CD8-positive, alpha-beta memory T cell (primary cell): Measurements from ENCODE around the gene GIGYF1. TPM values are rescaled to one million over a fixed set of nuclear protein-coding genes. Genes with fewer than 3 reads are reported as not detected.

ENCODE experiments used
- CTCF ChIA-PET: fragments of 350-600 bp; sonication (Branson Sonifier 250); formaldehyde crosslinking; loops from one replicate; lab custom pipeline; 2021; ENCODE audit warnings: antibody characterized with exemption; lab: Charles Lee
- POLR2A ChIA-PET: fragments of 350-600 bp; sonication (Branson Sonifier 250); formaldehyde crosslinking; loops from one replicate; lab custom pipeline; 2021; ENCODE audit warnings: antibody characterized with exemption; lab: Charles Lee
- DNase-seq, 5 donors: peaks; one replicate each; pipeline versions ENCODE4 v3.0.0 to v3.0.0-alpha.2; 2020 to 2022; ENCODE audit warnings: mixed read lengths in 1 of 5
- H3K27ac ChIP-seq: one replicate; pipeline ENCODE4 v1.7.0; 2013; ENCODE audit warnings: low read depth, mild to moderate bottlenecking, low read length, moderate library complexity
- H3K27me3 ChIP-seq: 2 replicates; pipeline ENCODE4 v1.7.0; 2013; ENCODE audit warnings: low read length, mild to moderate bottlenecking; ENCODE audit not compliant: insufficient read depth, poor library complexity, severe bottlenecking
- H3K36me3 ChIP-seq: 2 replicates; pipeline ENCODE4 v1.7.0; 2013; ENCODE audit warnings: mild to moderate bottlenecking, low read length, moderate library complexity; ENCODE audit not compliant: insufficient read depth
- H3K4me1 ChIP-seq: 2 replicates; pipeline ENCODE4 v1.7.0; 2013; ENCODE audit warnings: mild to moderate bottlenecking, low read length, moderate library complexity; ENCODE audit not compliant: insufficient read depth
- H3K4me3 ChIP-seq: 2 replicates; pipeline ENCODE4 v1.7.0; 2013; ENCODE audit warnings: mild to moderate bottlenecking, low read length
- H3K9me3 ChIP-seq: 2 replicates; pipeline ENCODE4 v1.7.0; 2013; ENCODE audit warnings: mild to moderate bottlenecking, low read length
- H3K27ac Mint-ChIP-seq, 8 donors: one replicate each; pipeline ENCODE4 v1.8.0; 2020 to 2021; ENCODE audit warnings: mixed read lengths in 8 of 8, mild to moderate bottlenecking in 6 of 8, inconsistent platforms in 3 of 8, moderate library complexity in 3 of 8
- H3K27me3 Mint-ChIP-seq, 2 donors: one replicate each; pipeline ENCODE4 v1.8.0; 2020 to 2021; ENCODE audit warnings: mixed read lengths in 2 of 2, mild to moderate bottlenecking in 1 of 2, moderate library complexity in 1 of 2
- H3K36me3 Mint-ChIP-seq, 3 donors: one replicate each; pipeline ENCODE4 v1.8.0; 2020 to 2021; ENCODE audit warnings: mixed read lengths in 3 of 3, inconsistent platforms in 1 of 3, mild to moderate bottlenecking in 1 of 3
- H3K4me1 Mint-ChIP-seq, 3 donors: one replicate each; pipeline ENCODE4 v1.8.0; 2020 to 2021; ENCODE audit warnings: mixed read lengths in 3 of 3, inconsistent platforms in 1 of 3, mild to moderate bottlenecking in 1 of 3
- H3K4me3 Mint-ChIP-seq, 7 donors: one replicate each; pipeline ENCODE4 v1.8.0; 2020 to 2021; ENCODE audit warnings: mixed read lengths in 7 of 7, mild to moderate bottlenecking in 6 of 7, moderate library complexity in 4 of 7, inconsistent platforms in 2 of 7
- H3K9me3 Mint-ChIP-seq, 5 donors: one replicate each; pipeline ENCODE4 v1.8.0; 2020 to 2022; ENCODE audit warnings: mixed read lengths in 5 of 5, mild to moderate bottlenecking in 3 of 5, moderate library complexity in 2 of 5, inconsistent platforms in 1 of 5
- polyA plus RNA-seq: library from polyadenylated mRNA; unstranded; fragments of 300-500 nt; fragmentation: Illumina TruSeq; gene quantifications from one replicate; pipeline ENCODE4 v1.2.3, GENCODE V29; 2021
- total RNA-seq, 2 experiments: library from RNA; stranded (reverse); gene quantifications; one replicate each; pipeline ENCODE4 v1.2.3, GENCODE V29; 2021

The GIGYF1 gene
- total and polyA plus RNA-seq, 3 experiments from 2014 or later = 3.2 to 54.7 (median 51.4) TPM

DNA sequence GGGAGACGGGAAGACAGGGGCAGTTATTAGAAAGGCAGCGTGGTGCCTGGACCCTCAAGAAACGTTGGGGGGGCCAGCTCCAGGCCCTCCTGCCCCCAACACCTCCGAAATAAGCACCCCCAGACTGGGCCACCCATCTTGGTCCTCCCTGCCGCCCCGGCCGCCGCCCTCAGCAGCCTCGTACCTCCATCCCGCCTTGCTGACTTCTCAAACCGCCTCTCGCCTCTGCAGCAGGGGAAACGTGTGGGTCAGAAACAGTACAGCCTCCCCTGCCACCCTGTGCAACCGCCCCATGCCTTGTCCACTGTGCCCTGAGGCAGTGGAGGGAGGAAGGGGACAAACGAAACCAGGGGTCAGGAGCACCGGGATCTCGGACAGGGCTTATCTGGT, 7.2 kb downstream of the GIGYF1 start:
- no peak overlapping the region for H3K4me3 Mint-ChIP-seq
- H3K9me3 Mint-ChIP-seq = no peaks in the 10 kb centered on the region
- POLR2A ChIA-PET = no interaction called here
- Histone ChIP-seq H3K9me3 (no peaks in the 10 kb centered on the region), H3K27ac (no peak overlapping the region), H3K27me3 (no peaks in the 10 kb centered on the region), H3K36me3 (peaks cover 11% of the 10 kb centered on the region), H3K4me3 (no peak overlapping the region), H3K4me1 (peaks cover 12% of the 10 kb centered on the region)
- no peak overlapping the region for H3K27ac Mint-ChIP-seq
- H3K4me1 Mint-ChIP-seq = peaks cover 11 to 23% (median 20%) of the 10 kb centered on the region in 3 donors
- CTCF ChIA-PET = interaction anchor here (1.2 kb wide), 1 partner anchor 18 kb away, joined by 3 read pairs; no protein-coding TSS in a partner anchor
- H3K27me3 Mint-ChIP-seq = no peaks in the 10 kb centered on the region
- no peak for DNase-seq
- H3K36me3 Mint-ChIP-seq = peaks cover 0 to 68% (median 2%) of the 10 kb centered on the region in 3 donors

DNA sequence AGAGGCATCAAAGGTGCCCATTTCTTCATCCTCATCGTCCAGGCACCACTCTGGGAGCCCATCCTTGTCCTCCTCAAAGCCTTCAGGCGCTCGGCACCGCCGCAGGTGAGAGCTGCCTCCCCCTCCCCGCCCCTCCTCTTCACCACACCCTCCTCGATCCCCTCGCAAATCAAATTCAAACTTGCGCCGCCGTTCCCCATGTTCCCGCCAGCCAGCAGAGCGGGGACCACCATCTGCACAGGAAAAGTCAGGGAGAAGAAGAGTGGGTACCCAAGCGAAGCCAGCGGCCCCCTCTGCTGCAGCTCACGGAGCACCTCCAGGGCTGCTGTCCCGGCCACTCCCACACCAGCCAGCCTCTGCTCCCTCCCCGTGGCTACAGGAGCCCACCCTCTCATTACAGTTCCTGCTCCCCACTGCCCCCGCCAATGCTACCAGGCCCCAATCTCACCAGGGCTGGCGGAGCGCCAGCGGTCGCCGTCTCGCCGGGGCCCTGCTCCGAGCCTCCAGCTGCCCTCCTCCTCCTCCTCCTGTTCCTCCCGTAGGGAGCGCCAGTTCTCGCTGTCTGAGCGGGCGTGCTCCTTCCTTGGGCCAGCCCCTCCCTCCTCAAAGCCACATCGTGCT, 7.7 kb downstream of the GIGYF1 start:
- Histone ChIP-seq H3K9me3 (no peaks in the 10 kb centered on the region), H3K27ac (no peak overlapping the region), H3K4me3 (no peak overlapping the region), H3K27me3 (no peaks in the 10 kb centered on the region), H3K36me3 (peaks cover 11% of the 10 kb centered on the region), H3K4me1 (peaks cover 11% of the 10 kb centered on the region)
- Mint-ChIP-seq H3K9me3 (no peaks in the 10 kb centered on the region), H3K4me3 (no peak overlapping the region), H3K27ac (no peak overlapping the region), H3K36me3 (peaks cover 0 to 69% (median 2%) of the 10 kb centered on the region in 3 donors), H3K27me3 (no peaks in the 10 kb centered on the region), H3K4me1 (peaks cover 7 to 23% (median 20%) of the 10 kb centered on the region in 3 donors)
- CTCF ChIA-PET = interaction anchor here (1.2 to 1.3 kb wide), 2 partner anchors 18 to 123 kb away, joined by 3 read pairs; no protein-coding TSS in a partner anchor
- no peak for DNase-seq
- POLR2A ChIA-PET = no interaction called here

DNA sequence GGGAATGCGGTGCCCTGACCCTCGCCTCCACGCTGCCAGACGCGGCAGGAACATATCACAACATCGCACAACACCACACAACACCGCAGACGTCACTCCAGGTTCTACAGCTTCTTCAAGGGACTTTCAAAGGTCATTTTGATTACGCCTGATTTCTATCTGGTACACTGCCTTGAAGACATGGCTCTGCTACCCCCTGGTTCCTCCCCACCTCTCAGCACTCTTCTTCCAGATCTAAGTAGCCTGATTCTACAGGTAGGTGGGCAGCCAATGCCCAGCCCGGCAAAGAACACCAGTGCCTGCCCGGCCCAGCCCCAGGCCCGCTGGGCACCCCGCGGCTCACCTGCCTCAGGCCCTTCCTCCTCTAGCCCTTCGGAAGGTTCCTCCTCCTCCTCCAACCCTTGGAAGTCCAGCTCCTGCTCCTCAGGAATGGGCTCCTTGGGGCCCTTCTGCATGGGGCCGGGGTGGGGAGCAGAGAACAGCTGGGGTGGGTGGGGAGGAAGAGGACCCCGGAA, 8.4 kb downstream of the GIGYF1 start:
- no peaks in the 10 kb centered on the region for H3K27me3 ChIP-seq
- CTCF ChIA-PET = interaction anchor here (1.2 to 1.4 kb wide), 3 partner anchors 19 to 122 kb away, joined by 3 to 6 read pairs (median 3); no protein-coding TSS in a partner anchor

DNA sequence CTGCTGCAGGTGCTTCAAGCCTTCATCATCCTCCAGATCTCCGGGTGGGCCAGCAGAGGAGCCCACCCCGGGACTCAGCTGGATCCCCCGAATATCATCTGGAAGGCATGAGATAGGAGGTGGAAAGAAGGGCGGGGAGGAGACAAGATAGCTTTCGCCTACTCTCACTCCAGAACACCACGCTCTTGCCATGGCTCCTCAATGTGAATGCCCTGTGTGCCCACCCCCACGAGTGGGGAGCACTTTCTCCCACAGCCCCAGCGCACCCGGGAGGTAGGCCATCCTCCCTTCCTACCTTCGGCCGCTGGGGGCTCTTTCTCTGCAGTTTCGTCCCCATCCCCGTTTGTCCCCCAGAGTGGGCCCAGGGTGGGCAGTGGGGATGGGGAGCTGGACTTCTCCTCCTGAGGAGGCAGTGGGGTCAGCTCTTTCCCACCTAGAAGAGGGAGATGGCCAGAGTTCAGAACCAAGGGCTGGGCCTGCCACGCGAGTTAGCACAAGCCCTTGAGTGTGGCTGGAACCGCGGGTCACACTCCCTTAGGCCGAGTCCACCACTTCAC, 8.9 kb downstream of the GIGYF1 start:
- Histone ChIP-seq H3K4me1 (peaks cover 15% of the 10 kb centered on the region), H3K9me3 (no peaks in the 10 kb centered on the region), H3K4me3 (no peak overlapping the region), H3K27ac (no peak overlapping the region), H3K36me3 (peaks cover 11% of the 10 kb centered on the region), H3K27me3 (no peaks in the 10 kb centered on the region)
- ChIA-PET POLR2A (no interaction called here), CTCF (interaction anchor here (1.3 to 1.9 kb wide), 3 partner anchors 20 to 122 kb away, joined by 3 to 10 read pairs (median 6); partner anchors contain the start of gene POP7)
- H3K36me3 Mint-ChIP-seq = peaks cover 0 to 77% (median 2%) of the 10 kb centered on the region in 3 donors
- H3K27ac Mint-ChIP-seq = peak overlapping the region in 1 of 8 donors; percentile 33
- H3K4me3 Mint-ChIP-seq = no peak overlapping the region
- peaks cover 18 to 31% (median 23%) of the 10 kb centered on the region in 3 donors for H3K4me1 Mint-ChIP-seq
- DNase-seq = no peak
- no peaks in the 10 kb centered on the region for H3K9me3 Mint-ChIP-seq
- H3K27me3 Mint-ChIP-seq = no peaks in the 10 kb centered on the region

More for the DNA sequence above, 8.4 kb downstream of the GIGYF1 start:
- Mint-ChIP-seq H3K4me3 (no peak overlapping the region), H3K4me1 (peaks cover 13 to 27% (median 22%) of the 10 kb centered on the region in 3 donors), H3K27ac (peak overlapping the region in 1 of 8 donors; percentile 33), H3K36me3 (peaks cover 0 to 72% (median 2%) of the 10 kb centered on the region in 3 donors), H3K27me3 (no peaks in the 10 kb centered on the region), H3K9me3 (no peaks in the 10 kb centered on the region)
- Histone ChIP-seq H3K4me1 (peaks cover 9% of the 10 kb centered on the region), H3K9me3 (no peaks in the 10 kb centered on the region), H3K4me3 (no peak overlapping the region), H3K36me3 (peaks cover 11% of the 10 kb centered on the region), H3K27ac (no peak overlapping the region)
- DNase-seq = no peak
- POLR2A ChIA-PET = no interaction called here

DNA sequence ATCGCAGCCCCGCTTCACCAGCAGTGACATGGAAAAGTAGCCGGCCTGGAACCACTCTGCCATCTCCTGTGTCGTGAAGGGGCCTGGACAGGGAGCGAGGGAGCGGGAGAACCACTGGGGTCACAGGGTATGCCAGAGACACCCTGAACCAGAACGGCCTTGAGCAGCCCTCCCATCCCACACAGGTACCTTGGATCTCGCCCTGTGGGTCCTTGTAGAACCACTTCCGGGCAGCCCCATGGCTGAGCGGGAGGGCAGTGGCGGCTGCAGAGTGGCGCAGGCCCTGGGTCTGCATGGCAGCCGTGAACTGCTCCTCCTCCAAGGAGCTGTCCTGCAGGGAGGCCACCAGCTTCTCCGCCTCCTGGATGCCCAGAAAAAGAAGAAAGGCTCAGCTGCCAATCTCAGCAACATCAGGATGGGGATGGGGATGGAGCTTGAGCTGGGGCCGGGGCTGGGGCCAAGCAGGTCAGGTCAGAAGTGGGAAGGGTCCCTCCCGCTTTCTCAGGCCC, 9.5 kb downstream of the GIGYF1 start:
- H3K4me1 ChIP-seq = peaks cover 16% of the 10 kb centered on the region
- H3K9me3 Mint-ChIP-seq = no peaks in the 10 kb centered on the region
- no peak for DNase-seq
- H3K4me3 Mint-ChIP-seq = no peak overlapping the region
- POLR2A ChIA-PET = no interaction called here
- H3K27ac Mint-ChIP-seq = no peak overlapping the region
- peaks cover 22 to 31% (median 22%) of the 10 kb centered on the region in 3 donors for H3K4me1 Mint-ChIP-seq
- no peaks in the 10 kb centered on the region for H3K27me3 Mint-ChIP-seq
- H3K4me3 ChIP-seq = no peak overlapping the region
- no peaks in the 10 kb centered on the region for H3K27me3 ChIP-seq
- CTCF ChIA-PET = interaction anchor here (0.9 to 1.9 kb wide), 4 partner anchors 21 to 79 kb away, joined by 3 to 10 read pairs (median 5); partner anchors contain the start of gene POP7
- no peaks in the 10 kb centered on the region for H3K9me3 ChIP-seq
- peaks cover 11% of the 10 kb centered on the region for H3K36me3 ChIP-seq
- peaks cover 0 to 80% (median 2%) of the 10 kb centered on the region in 3 donors for H3K36me3 Mint-ChIP-seq
- H3K27ac ChIP-seq = no peak overlapping the region

DNA sequence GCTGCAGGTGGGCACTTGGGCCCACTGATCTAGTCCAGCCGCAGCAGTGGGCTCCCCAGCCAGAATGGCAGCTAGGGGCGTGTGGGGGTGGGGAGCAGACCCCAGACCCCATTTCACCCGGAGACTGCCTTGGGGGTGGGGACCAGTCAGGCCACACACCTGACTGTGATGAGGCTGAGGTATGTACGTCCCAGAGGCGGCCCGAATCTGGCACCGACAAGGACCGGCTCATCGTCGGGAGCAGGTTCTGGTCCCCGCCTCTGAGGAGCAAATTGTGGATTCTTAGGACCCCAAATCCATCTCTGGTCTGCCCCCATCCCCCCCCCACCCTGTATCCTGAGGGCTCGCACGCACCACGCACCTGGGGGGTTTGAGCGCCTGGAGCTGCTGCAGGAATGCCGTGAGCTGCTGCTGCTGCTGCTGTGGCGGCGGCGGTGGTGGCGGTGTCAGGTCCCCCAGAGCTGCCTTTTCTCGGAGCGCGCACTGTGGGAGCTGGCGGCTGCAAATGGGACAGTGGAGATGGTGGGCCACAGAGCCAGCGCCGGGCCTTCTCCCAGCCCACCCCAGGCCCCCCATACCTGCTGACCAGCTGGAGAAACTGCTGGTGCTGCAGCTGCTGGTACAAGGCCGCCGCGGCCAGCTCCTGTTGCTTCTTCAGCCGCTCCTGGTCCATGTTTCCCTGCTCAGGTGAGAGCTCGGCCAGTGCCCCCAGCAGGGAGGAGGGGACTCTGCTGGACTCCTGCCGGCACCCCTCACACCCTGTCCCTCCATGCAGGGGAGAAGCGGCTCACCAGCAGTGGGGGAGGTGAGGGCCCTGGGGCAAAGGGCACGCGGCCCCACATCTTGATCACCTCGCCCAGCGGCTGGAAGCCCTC, 10.2 kb downstream of the GIGYF1 start:
- Histone ChIP-seq H3K36me3 (peaks cover 16% of the 10 kb centered on the region), H3K27ac (no peak overlapping the region), H3K4me3 (no peak overlapping the region), H3K27me3 (no peaks in the 10 kb centered on the region), H3K4me1 (peaks cover 16% of the 10 kb centered on the region), H3K9me3 (no peaks in the 10 kb centered on the region)
- ChIA-PET POLR2A (interaction anchor here (0.6 to 1.1 kb wide), 2 partner anchors 21 to 93 kb away, joined by 3 to 8 read pairs; no protein-coding TSS in a partner anchor), CTCF (interaction anchor here (0.9 to 8.8 kb wide), 5 partner anchors 8 to 98 kb away, joined by 3 to 91 read pairs (median 6); partner anchors contain the start of genes FBXO24, GIGYF1, LRCH4 and POP7)
- Mint-ChIP-seq H3K4me3 (no peak overlapping the region), H3K27ac (no peak overlapping the region), H3K27me3 (no peaks in the 10 kb centered on the region), H3K4me1 (peaks cover 22 to 31% (median 24%) of the 10 kb centered on the region in 3 donors), H3K9me3 (no peaks in the 10 kb centered on the region), H3K36me3 (peaks cover 0 to 81% (median 2%) of the 10 kb centered on the region in 3 donors)
- DNase-seq = no peak

DNA sequence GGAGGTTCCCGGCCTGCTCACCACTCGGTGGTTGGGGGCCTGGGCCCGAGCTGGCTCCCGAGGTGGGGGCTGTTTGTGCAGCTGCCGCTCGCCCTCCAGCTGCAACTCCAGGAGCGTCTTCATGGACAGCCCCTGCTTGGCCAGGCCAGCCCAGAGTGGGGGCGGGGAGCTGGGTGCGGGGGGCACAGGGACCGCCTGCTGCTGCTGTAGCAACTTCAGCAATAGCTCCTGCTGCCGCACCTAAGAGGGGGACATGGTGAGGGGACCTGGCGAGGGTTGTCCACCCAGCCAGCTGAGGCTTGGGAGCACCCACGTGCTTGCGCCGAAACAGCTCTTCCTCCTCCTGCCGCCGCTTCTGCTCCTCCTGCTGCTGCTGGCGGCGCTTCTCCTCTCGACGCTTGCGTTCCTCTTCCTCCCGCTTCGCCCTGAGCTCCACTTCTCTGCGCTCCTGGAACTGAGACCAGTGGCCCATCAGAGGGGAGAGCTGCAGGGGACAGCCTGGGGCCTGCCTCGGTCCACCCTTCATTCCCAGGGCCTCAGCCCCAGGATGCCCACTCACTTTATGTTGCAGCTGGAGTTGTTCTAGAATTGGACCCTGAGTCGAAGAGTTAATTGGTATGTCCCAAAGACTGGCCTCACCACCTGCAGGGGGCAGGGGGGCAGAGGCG, 10.9 kb downstream of the GIGYF1 start:
- Histone ChIP-seq H3K4me3 (no peak overlapping the region), H3K27me3 (no peaks in the 10 kb centered on the region), H3K36me3 (peaks cover 16% of the 10 kb centered on the region), H3K27ac (no peak overlapping the region), H3K9me3 (no peaks in the 10 kb centered on the region), H3K4me1 (peaks cover 16% of the 10 kb centered on the region)
- Mint-ChIP-seq H3K9me3 (no peaks in the 10 kb centered on the region), H3K27me3 (no peaks in the 10 kb centered on the region), H3K36me3 (peaks cover 0 to 78% (median 2%) of the 10 kb centered on the region in 3 donors), H3K27ac (no peak overlapping the region), H3K4me3 (no peak overlapping the region), H3K4me1 (peaks cover 22 to 31% (median 24%) of the 10 kb centered on the region in 3 donors)
- CTCF ChIA-PET = interaction anchor here (0.9 to 8.8 kb wide), 5 partner anchors 9 to 97 kb away, joined by 3 to 91 read pairs (median 6); partner anchors contain the start of genes FBXO24, GIGYF1, LRCH4 and POP7
- POLR2A ChIA-PET = interaction anchor here (0.6 to 1.1 kb wide), 2 partner anchors 22 to 93 kb away, joined by 3 to 8 read pairs; no protein-coding TSS in a partner anchor
- DNase-seq = no peak
